Measurements from ENCODE around the gene GIGYF2. TPM values are rescaled to one million over a fixed set of nuclear protein-coding genes. Genes with fewer than 3 reads are reported as not detected.

Gene GIGYF2
- polyA plus RNA-seq, 1 of the 3 experiments (the other 2 are of a cell fraction) = 12.8 TPM

GRCh38 chr2:232815569-232815968, 118.4 kb downstream of the GIGYF2 start (continued):
- TF ChIP-seq RXRA (IDR thresholded peaks at IDR 0.05; ENCODE audit: borderline replicate concordance, low read depth) (no peak), CTCF (IDR thresholded peaks at IDR 0.05) (no peak), POLR2AphosphoS5 (IDR thresholded peaks at IDR 0.05; ENCODE audit: low read depth, low read length) (no peak), ELF1 (IDR thresholded peaks at IDR 0.05) (no peak), MEF2A (IDR thresholded peaks at IDR 0.05; ENCODE audit: borderline replicate concordance, low read depth) (no peak), RCOR1 (IDR thresholded peaks at IDR 0.05; ENCODE audit: low read length) (no peak), GABPA (IDR thresholded peaks at IDR 0.05; ENCODE audit: low read depth) (no peak), TCF12 (IDR thresholded peaks at IDR 0.05) (no peak), EP300 (IDR thresholded peaks at IDR 0.05; ENCODE audit: borderline replicate concordance in 1 of 2, low read depth in 1 of 2, low read length in 1 of 2) (no peak)

- WGBS (ENCODE audit: low lambda C conversion rate) = 93% methylated on average over 10 of the region's 10 CpGs
- Histone ChIP-seq H3K9me2 (no peaks in the 10 kb centered on the region), H3K9me3 (no peaks in the 10 kb centered on the region), H3K9ac (no peak overlapping the region), H3K4me3 (ENCODE audit: low read depth in 2 of 2, low read length in 1 of 2) (no peak overlapping the region), H2AFZ (ENCODE audit: low read depth) (no peak overlapping the region), H4K20me1 (ENCODE audit: insufficient read depth) (no peaks in the 10 kb centered on the region), H3K79me2 (ENCODE audit: insufficient read depth) (no peaks in the 10 kb centered on the region; the same call in 1 of the 2 replicates), H3K4me2 (no peak overlapping the region), H3K27me3 (ENCODE audit: insufficient read depth) (no peaks in the 10 kb centered on the region), H3K4me1 (ENCODE audit: control insufficient read depth in 1 of 2, insufficient read depth in 2 of 2, low read depth in 1 of 2, low read length in 1 of 2) (no peaks in the 10 kb centered on the region), H3K27ac (ENCODE audit: low read depth in 2 of 2, low read length in 1 of 2) (no peak overlapping the region), H3F3A (replicated peaks; ENCODE audit: insufficient read depth) (no peaks in the 10 kb centered on the region), H3K36me3 (replicated peaks in 1 of 2; ENCODE audit: control insufficient read depth in 1 of 2, insufficient read depth in 2 of 2, low read length in 1 of 2) (peaks cover 61 to 72% of the 10 kb centered on the region in 2 experiments)
- ChIA-PET POLR2A (no interaction called here), CTCF (no interaction called here)
- TF ChIP-seq EZH2phosphoT487 (IDR thresholded peaks at IDR 0.05; ENCODE audit: borderline replicate concordance, low read depth) (no peak), SIN3A (IDR thresholded peaks at IDR 0.05; ENCODE audit: borderline replicate concordance, low read depth, low read length) (no peak), MXI1 (IDR thresholded peaks at IDR 0.05; ENCODE audit: low read depth, low read length) (no peak), TEAD4 (IDR thresholded peaks at IDR 0.05; ENCODE audit: borderline replicate concordance, insufficient read depth) (no peak), FOSL2 (IDR thresholded peaks at IDR 0.05; ENCODE audit: borderline replicate concordance, low read depth) (no peak), NRF1 (IDR thresholded peaks at IDR 0.05; ENCODE audit: low read depth, low read length) (no peak), CHD2 (IDR thresholded peaks at IDR 0.05; ENCODE audit: low read length, partially characterized antibody) (no peak), PBX3 (IDR thresholded peaks at IDR 0.05) (no peak), GABPA (IDR thresholded peaks at IDR 0.05; ENCODE audit: low read depth) (no peak), RCOR1 (IDR thresholded peaks at IDR 0.05; ENCODE audit: low read length) (no peak), YY1 (IDR thresholded peaks at IDR 0.05; ENCODE audit: low read depth) (no peak), RAD21 (IDR thresholded peaks at IDR 0.05; ENCODE audit: low read length) (no peak), FOXJ3 (CRISPR knock-in tag; IDR thresholded peaks at IDR 0.05) (no peak), NFIC (IDR thresholded peaks at IDR 0.05; ENCODE audit: borderline replicate concordance) (no peak)
- DNase-seq = no peak
These were observed 119.5 kb downstream of the GIGYF2 start for GRCh38 chr2:232816657-232817056.
